MCF 10A (cell line): ENCODE data around the gene USP47. TPM values are rescaled to one million over a fixed set of nuclear protein-coding genes. Genes with fewer than 3 reads are reported as not detected.

Experiments
- BruUV-seq: library from RNA; stranded (reverse); fragments of 400-500 nt; replicated peaks from 2 replicates; lab custom pipeline; 2021; lab: Mats Ljungman, UMichigan
- CTCF ChIA-PET: fragments of 300-600 bp; sonication (Branson Sonifier 250); formaldehyde crosslinking; extraction: SDS; loops from one replicate; lab custom pipeline; 2021; ENCODE audit warnings: antibody characterized with exemption, inconsistent platforms; lab: Yijun Ruan, JAX
- POLR2A ChIA-PET: fragments of 300-600, 350-650 bp; sonication (Branson Sonifier 250); formaldehyde crosslinking; extraction: SDS; loops from one replicate; lab custom pipeline; 2020; ENCODE audit warnings: antibody characterized with exemption, inconsistent platforms; lab: Yijun Ruan, JAX
- DNase-seq: peaks from one replicate; pipeline ENCODE4 v3.0.0-alpha.2; 2018; ENCODE audit not compliant: unreplicated experiment
- H3K27ac Mint-ChIP-seq: one replicate; pipeline ENCODE4 v1.8.0; 2022; ENCODE audit warnings: mild to moderate bottlenecking, low read depth, mixed read lengths; ENCODE audit not compliant: unreplicated experiment
- H3K27me3 Mint-ChIP-seq: one replicate; pipeline ENCODE4 v1.8.0; 2022; ENCODE audit warnings: mixed read lengths; ENCODE audit not compliant: insufficient read depth, unreplicated experiment
- H3K36me3 Mint-ChIP-seq: one replicate; pipeline ENCODE4 v1.8.0; 2022; ENCODE audit warnings: mild to moderate bottlenecking, moderate library complexity, mixed read lengths; ENCODE audit not compliant: insufficient read depth, unreplicated experiment
- H3K4me1 Mint-ChIP-seq: one replicate; pipeline ENCODE4 v1.8.0; 2022; ENCODE audit warnings: mixed read lengths; ENCODE audit not compliant: insufficient read depth, unreplicated experiment
- H3K4me3 Mint-ChIP-seq: one replicate; pipeline ENCODE4 v1.8.0; 2022; ENCODE audit warnings: mild to moderate bottlenecking, moderate library complexity, mixed read lengths; ENCODE audit not compliant: unreplicated experiment
- H3K9me3 Mint-ChIP-seq: one replicate; pipeline ENCODE4 v1.8.0; 2022; ENCODE audit warnings: mixed read lengths; ENCODE audit not compliant: unreplicated experiment
- CTCF ChIP-seq: fragments of 200-600 bp; IDR thresholded peaks from one replicate; pipeline ENCODE4 v1.8.0; 2022; ENCODE audit warnings: antibody characterized with exemption, mild to moderate bottlenecking; ENCODE audit not compliant: unreplicated experiment
- intact Hi-C: fragments of 100-400 bp; cut with micrococcal nuclease; formaldehyde crosslinking; loops from 2 replicates; pipeline ENCODE4 v1.14.1; 2022
- total RNA-seq: library from RNA; stranded (reverse); gene quantifications from 2 replicates; pipeline ENCODE4 v1.2.3, GENCODE V29; 2022

USP47 gene
- total RNA-seq, 1 experiment from 2014 or later = 41.6 TPM

- BruUV-seq = no TSS peak
- intact Hi-C loops = loop anchor here (5.0 kb wide), 1 partner anchor 201 kb away; no protein-coding TSS in a partner anchor
- Mint-ChIP-seq H3K4me1 (no peaks in the 10 kb centered on the region), H3K9me3 (no peaks in the 10 kb centered on the region), H3K4me3 (no peak overlapping the region), H3K36me3 (no peaks in the 10 kb centered on the region), H3K27me3 (no peaks in the 10 kb centered on the region), H3K27ac (no peak overlapping the region)
- CTCF ChIA-PET = interaction anchor here (0.5 to 1.8 kb wide), 7 partner anchors 8 to 660 kb away, joined by 3 to 9 read pairs (median 4); no protein-coding TSS in a partner anchor
- POLR2A ChIA-PET = interaction anchor here (0.6 to 4.6 kb wide), 27 partner anchors 8 to 1032 kb away, joined by 3 to 54 read pairs (median 5); partner anchors contain the start of gene ZBED5
- TF ChIP-seq CTCF = no peak
- DNase-seq = peak; percentile 41
These were observed 553 bp upstream of the USP47 start for GRCh38 chr11:11841116-11841722.

GRCh38 chr11:11842421-11843008 is 743 bp downstream of the USP47 start:
- H3K4me1 Mint-ChIP-seq = peaks cover 5% of the 10 kb centered on the region
- no peaks in the 10 kb centered on the region for H3K36me3 Mint-ChIP-seq
- H3K9me3 Mint-ChIP-seq = no peaks in the 10 kb centered on the region
- no peak for TF ChIP-seq CTCF
- no peak overlapping the region for H3K27ac Mint-ChIP-seq
- H3K27me3 Mint-ChIP-seq = no peaks in the 10 kb centered on the region
- DNase-seq = peak; percentile 86
- POLR2A ChIA-PET = interaction anchor here (0.6 to 4.6 kb wide), 32 partner anchors 9 to 1033 kb away, joined by 3 to 54 read pairs (median 6); partner anchors contain the start of genes EIF4G2, GALNT18 and ZBED5
- CTCF ChIA-PET = interaction anchor here (0.5 to 3.2 kb wide), 10 partner anchors 11 to 975 kb away, joined by 3 to 11 read pairs (median 3); no protein-coding TSS in a partner anchor
- BruUV-seq = TSS peak; percentile 30
- H3K4me3 Mint-ChIP-seq = no peak overlapping the region
- intact Hi-C loops = loop anchor here (5.0 kb wide), 1 partner anchor 200 kb away; no protein-coding TSS in a partner anchor

GRCh38 chr11:11843211-11843621 is 1.4 kb downstream of the USP47 start:
- H3K4me3 Mint-ChIP-seq = no peak overlapping the region
- BruUV-seq = no TSS peak
- peaks cover 8% of the 10 kb centered on the region for H3K4me1 Mint-ChIP-seq
- H3K27ac Mint-ChIP-seq = no peak overlapping the region
- TF ChIP-seq CTCF = no peak
- peak; percentile 74 for DNase-seq
- intact Hi-C loops = loop anchor here (5.0 kb wide), 1 partner anchor 199 kb away; no protein-coding TSS in a partner anchor
- no peaks in the 10 kb centered on the region for H3K27me3 Mint-ChIP-seq
- POLR2A ChIA-PET = interaction anchor here (0.9 to 4.6 kb wide), 33 partner anchors 8 to 1322 kb away, joined by 3 to 54 read pairs (median 6); partner anchors contain the start of genes EIF4G2, GALNT18 and ZBED5
- CTCF ChIA-PET = interaction anchor here (0.5 to 3.2 kb wide), 11 partner anchors 10 to 945 kb away, joined by 3 to 11 read pairs (median 3); no protein-coding TSS in a partner anchor
- H3K9me3 Mint-ChIP-seq = no peaks in the 10 kb centered on the region
- no peaks in the 10 kb centered on the region for H3K36me3 Mint-ChIP-seq

GRCh38 chr11:11843642-11844041 is 1.9 kb downstream of the USP47 start:
- no peak for TF ChIP-seq CTCF
- BruUV-seq = no TSS peak
- intact Hi-C loops = loop anchor here (5.0 kb wide), 1 partner anchor 199 kb away; no protein-coding TSS in a partner anchor

More at GRCh38 chr11:11843642-11844041, 1.9 kb downstream of the USP47 start:
- ChIA-PET CTCF (interaction anchor here (0.5 to 3.2 kb wide), 10 partner anchors 14 to 945 kb away, joined by 3 to 11 read pairs (median 3); no protein-coding TSS in a partner anchor), POLR2A (interaction anchor here (0.7 to 4.6 kb wide), 29 partner anchors 8 to 1322 kb away, joined by 3 to 54 read pairs (median 5); partner anchors contain the start of genes EIF4G2, GALNT18 and ZBED5)
- Mint-ChIP-seq H3K27me3 (no peaks in the 10 kb centered on the region), H3K4me3 (no peak overlapping the region), H3K9me3 (no peaks in the 10 kb centered on the region), H3K36me3 (no peaks in the 10 kb centered on the region), H3K27ac (no peak overlapping the region), H3K4me1 (peaks cover 8% of the 10 kb centered on the region)
- no peak for DNase-seq
